HG03175 (cell line): Measurements from ENCODE around the gene HDAC2.
"Not testable (repeated sequence)": the region's sequence is repeated elsewhere in the genome, so short reads cannot be mapped to it uniquely, and the experiment has no call there.

Experiments
- ATAC-seq: cut with Tn5 transposase; IDR thresholded peaks from one replicate; pipeline ENCODE4 v1.9.1; 2021; ENCODE audit warnings: mild to moderate bottlenecking, moderate library complexity; ENCODE audit not compliant: unreplicated experiment

Gene HDAC2

DNA sequence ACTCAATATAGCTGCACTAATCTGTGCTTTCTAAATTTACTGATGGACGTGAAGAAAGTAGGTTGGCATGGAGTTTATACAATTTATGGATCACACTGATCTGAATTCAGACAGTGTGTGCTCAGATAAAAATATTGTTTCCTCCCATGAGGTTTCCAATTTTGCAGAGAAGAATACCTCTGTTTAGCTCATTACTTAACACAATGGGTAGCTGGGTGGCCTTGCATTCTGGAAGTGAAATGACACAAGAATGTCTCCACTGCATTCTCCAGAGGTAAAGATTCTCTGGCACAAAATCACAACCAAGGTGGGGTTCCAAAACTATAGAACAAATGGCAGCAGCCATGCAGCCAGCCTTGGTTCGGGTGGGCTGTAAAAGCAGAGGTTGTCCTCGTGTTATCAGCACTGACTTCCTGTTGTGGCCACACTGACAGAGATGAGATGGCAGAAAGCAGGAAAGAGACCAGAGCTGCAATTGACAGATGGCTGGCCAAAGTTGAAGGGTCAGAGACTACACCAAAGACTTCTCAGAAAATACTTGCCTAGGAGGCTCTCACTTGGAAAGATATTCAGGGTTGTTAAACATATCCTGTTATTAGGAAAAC is 50.2 kb downstream of the HDAC2 start:
- ATAC-seq, result peak; percentile 70

DNA sequence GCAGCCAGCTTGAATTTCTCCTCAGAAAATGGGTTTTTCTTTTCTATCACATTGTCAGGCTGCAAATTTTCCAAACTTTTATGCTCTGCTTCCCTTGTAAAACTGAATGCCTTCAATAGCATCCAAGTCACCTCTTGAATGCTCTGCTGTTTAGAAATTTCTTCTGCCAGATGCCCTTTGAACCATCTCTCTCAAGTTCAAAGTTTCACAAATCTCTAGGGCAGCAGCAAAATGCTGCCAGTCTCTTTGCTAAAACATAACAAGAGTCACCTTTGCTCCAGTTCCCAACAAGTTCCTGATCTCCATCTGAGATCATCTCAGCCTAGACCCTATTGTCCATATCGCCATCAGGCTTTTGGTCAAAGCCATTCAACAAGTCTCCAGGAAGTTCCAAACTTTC is 60.7 kb downstream of the HDAC2 start:
- ATAC-seq, result not testable (repeated sequence)

DNA sequence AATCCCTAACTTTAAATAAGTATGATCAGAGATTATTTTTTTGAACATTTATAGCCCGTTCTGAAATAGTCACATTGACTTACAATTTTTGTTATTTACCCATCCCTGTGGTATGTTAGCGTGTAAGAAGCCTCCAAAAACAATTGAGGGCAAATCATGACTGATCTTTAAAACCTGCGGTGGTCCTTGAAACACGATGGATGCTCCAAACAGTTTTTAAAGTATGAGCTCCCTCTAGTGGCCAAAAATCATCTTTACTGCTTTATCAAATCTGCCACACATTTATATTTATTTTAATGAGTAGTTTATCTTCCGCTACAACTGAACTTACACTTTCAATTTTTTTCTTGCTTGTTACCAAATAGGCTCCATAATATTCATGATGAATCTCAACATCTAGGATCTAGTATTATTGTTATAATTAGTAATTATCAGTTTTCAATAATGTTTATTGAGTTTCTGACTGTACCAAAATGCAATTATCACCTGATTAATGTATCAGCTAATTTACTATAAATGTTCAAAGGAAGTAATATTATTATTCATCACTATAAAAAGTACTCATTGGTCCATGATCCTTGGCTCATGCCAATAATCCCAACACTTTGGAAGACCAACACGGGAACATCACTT is 61.6 kb downstream of the HDAC2 start:
- ATAC-seq, result peak; percentile 61

DNA sequence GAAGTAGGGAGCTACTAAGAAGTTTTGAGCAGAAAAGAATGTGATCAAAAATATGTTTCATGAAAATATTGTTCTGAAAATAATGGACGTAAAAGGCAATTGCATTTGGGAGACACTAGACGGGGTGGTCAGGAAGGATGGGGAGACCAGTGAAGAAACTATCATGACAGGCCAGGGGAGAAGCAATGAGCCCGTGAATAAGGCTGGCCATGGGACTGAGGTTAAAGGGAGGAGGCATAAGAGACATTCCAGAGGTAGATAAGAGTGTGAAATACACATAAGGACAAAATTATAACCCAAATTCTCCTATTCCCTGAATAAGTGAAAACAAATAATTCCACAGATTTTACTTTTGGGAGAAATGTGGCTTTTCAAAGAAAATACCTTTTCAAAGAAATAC is 62.1 kb downstream of the HDAC2 start:
- no peak for ATAC-seq

DNA sequence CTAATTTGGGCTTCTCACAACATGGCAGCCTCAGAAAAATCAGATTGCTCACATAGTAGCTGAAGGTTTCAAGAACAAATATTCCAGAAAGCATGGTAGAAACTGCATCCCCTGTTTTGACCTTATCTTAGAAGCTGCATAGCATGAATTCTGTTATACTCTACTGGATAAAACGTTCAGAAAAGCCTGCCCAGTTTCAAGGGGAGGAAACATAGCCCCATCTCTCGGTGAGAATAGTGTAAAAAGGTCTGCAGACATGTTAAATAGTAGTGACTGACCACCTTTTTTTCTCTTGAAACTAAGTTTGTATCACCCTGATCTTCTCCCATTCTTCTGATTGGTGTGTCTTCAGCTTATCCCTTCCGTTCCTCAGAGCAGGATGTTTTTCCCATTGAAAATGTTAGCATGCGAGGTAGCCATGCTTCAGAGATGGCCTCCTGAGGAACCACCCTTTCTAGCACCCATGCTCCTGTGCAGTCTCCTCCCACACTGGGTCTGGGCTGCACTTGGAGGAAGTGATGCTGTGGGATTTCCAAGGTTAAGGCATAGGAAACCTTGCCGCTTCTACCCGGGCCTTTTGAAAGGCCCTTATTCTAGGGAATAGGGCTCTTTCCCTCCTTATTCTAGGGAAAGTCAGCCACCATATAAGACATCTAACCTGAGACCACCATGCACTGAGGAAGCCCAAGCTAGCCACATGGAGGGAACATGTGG is 63.7 kb downstream of the HDAC2 start:
- no peak for ATAC-seq

DNA sequence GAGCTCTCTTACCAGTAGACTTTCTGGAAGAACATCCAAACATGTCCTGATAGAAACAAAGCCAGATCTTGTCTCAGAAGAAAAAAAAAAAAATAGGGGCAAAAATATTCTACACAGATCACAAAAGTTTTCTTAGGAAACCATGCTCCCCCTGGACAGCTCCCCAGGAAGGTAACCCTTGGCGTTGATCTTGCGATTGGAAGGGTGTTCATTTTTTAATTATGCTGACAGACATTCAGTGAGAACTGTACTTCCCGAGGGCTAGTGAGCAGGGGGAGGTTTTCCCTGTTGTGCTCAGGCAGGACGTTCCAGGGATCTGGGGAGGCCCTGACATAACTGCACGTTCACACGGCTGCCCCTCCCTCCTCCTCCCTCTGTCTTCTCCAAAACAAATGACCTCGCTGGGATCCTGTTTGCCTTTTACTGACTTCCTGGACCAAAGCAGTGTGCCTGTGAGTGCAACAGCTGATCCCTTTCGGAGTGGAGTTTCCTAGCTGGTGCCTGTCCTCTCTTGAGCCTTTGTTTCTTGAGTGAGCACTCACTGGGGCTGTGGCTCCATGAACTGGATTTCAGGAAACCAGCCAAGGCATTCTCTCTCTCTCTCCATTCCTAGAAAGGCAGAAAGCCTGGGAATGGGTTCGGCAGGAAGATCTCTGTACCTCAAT is 67.2 kb downstream of the HDAC2 start:
- no peak for ATAC-seq

DNA sequence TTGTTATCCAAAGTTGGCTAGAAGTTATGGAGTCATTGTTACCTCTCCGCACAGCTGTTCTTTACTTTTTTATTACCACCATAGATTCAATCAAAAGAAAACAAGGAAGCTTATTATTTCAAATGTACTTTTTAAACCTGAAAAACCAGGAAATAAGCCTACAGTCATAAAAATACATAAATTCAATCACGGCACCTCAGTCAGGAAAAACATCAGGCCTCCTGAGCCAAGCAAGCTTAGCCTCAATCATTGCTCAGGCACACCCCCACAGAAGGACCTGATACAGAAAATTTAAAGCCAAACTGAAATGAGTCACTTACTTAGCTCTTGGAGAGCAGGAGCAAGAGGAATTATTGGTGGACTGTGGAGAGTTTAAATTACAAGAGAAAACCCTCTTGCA is 69.5 kb downstream of the HDAC2 start:
- ATAC-seq, result no peak

DNA sequence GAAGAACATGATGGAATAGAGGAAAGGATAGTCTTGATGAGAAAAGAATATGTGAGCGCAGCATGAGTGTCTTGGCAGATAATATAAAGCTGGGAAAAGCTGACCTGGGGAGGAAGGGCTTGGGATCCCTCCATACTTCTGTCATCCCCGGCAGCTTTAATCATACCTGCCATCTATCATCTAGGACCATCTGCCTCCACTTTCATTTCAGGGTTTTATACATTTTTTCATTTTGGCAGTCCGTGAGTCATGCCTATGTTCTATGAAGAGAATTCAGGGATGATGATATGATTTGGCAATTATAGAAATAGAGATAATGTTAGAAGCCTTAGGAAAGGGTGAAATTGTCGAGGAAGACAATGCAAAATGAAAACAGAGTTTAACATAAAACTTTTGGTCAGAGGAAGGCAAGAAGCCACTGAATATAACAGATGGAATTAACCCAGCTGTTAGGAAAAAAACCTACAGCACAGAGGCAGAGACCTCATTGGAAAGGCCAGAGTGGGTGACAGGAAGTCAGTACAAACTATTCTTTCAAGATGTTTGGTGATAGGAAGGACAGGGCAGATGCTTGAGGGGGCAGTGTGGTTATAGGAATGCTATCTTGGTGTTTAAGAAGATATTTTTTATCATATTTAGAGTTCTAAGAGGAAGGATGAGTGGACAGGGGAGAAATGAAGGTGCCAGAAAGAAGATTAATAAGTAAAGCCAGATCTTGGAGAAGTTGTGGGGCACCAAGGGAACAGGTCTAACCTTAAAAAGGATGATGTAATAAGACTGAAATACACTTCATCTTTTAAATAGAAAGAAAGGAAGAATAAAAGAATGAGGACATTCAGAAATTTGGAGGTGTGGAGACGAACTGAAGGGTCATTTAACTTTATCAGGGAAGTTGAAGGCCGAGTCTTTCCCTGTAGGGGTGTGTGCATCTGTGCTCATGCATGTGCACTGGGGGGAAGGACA is 76.0 kb downstream of the HDAC2 start:
- no peak for ATAC-seq

DNA sequence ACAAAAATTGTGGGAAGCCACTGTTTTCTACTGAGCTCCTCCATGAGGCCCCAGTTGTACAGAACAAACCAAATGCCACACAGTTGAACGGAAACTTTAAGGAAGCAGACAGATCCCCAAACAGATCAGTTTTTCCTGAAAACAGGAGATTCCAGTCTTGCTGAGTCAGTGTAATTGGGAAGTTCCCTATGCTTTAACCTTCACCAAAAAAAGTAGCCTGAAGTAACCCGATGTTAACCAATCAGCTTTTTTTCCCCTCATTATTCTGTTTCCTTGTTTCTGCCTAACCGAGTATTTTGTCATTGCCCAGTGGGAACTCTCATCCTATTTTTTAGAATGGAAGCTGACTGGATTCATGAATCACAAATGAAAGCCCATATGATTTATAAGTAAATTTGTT is 77.1 kb downstream of the HDAC2 start:
- no peak for ATAC-seq

DNA sequence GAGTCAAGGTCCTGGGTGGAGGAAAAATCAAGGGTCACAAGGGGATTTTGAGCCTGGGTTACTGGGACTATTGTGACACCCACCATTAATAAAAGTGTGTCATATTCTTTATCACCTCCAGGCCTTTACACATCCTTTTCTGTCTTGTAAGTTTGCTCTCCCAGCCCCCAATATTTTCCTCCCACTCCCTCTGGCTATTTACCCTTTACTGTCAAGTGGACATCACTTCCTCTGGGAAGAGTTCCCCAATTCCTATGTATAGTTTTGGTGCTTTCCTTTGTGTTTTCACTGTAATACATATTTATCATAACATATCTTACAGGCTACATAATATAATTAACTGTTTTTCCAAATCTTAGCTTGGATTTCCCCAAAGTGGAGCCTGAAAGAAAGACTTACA is 77.5 kb downstream of the HDAC2 start:
- no peak for ATAC-seq

DNA sequence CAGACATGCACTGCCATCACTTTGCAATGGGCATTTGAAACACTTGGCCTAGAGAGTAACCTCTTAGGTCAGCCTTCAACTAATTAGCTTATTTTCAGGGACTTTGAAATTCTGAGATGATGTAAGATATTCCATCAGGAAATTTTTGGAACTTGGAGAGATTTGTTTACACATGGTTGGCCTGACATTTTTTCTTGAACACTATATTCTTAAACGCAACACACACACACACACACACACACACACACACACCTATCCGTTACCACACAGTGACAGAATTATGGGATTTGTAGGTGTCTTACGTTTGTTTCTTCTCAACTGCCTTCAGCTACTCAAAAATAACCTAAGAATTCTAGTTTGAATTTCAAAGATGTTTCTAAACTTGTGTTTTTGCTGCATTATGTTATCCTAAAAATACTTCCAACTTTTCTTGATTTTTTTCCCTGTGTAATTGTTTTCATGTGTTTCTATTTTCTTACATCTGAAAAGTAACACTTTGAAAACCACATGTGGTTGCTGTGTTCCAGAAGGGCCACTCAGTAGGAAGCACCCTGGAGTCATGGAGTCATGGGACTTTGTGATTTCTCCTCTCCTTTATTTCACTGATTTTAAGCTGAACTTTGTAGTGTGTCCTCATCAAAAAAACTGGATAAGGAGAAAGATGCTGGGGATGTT is 81.9 kb downstream of the HDAC2 start:
- ATAC-seq, result no peak

DNA sequence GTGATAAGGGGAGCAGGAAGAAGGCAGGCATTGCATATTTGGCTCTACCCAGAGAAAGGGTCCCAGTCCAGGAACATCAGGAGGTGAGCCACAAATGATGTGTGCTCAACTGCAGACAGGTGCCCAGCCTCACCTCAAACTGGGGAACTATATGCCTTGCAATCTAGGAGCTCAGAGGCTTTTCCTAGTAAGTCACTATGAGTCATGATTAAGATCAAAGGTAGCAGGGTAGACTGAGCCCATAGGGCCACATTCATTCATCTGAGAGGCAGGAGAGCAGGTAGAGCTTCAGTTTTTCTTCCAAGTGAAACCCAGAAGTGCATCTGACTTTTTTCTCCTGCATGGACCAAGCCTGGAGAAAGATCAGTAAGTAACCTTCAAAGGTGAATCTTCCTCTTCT is 82.5 kb downstream of the HDAC2 start:
- no peak for ATAC-seq

DNA sequence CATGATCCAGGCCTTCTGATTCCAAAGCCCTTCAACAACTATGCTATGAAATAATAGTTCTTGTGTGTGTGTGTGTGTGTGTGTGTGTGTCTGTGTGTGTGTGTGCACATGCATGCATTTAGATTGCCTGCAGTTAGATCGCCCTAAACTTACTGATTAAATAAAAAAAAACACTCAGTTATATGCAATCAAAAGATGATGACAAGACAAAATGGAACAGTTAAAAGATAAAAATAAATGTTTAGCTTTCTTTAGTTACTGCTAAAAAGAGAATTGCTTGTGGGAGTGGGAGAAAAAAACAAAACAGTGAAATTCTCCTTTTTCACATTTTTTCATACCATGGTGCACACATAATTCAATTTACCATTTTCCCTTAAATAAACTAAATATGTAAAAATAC is 84.4 kb downstream of the HDAC2 start:
- no peak for ATAC-seq

DNA sequence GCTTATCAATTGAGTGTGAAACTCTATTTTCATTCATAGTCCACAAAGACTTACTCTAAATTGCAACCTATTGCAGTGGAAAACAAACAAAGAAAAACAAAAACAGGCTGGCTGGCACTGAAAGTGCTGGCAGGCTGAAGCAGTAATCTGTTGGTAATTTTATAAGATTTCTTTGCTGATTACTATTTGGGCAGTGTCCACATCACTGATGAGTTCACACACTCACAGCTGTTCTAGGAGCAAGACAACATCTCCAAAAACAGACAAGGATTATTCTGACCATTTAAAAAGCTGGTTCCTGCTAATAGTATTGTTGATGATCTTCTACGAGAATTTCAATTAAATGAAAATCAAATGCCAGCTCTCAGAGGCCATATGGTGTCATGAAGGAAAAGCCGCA is 86.9 kb downstream of the HDAC2 start:
- ATAC-seq, result no peak
